Stimulated activated CD4-positive, alpha-beta T cell treated with anti-CD3 and anti-CD28 coated beads, Interleukin-12 subunit alpha, Interleukin-12 subunit beta, amount 100 ng/mL, for 4 hours (primary cell): ENCODE measurements around the gene RHOXF2.

ENCODE experiments used
- DNase-seq: peaks from one replicate; pipeline ENCODE4 v3.0.0-alpha.2; 2020

Gene RHOXF2

DNA sequence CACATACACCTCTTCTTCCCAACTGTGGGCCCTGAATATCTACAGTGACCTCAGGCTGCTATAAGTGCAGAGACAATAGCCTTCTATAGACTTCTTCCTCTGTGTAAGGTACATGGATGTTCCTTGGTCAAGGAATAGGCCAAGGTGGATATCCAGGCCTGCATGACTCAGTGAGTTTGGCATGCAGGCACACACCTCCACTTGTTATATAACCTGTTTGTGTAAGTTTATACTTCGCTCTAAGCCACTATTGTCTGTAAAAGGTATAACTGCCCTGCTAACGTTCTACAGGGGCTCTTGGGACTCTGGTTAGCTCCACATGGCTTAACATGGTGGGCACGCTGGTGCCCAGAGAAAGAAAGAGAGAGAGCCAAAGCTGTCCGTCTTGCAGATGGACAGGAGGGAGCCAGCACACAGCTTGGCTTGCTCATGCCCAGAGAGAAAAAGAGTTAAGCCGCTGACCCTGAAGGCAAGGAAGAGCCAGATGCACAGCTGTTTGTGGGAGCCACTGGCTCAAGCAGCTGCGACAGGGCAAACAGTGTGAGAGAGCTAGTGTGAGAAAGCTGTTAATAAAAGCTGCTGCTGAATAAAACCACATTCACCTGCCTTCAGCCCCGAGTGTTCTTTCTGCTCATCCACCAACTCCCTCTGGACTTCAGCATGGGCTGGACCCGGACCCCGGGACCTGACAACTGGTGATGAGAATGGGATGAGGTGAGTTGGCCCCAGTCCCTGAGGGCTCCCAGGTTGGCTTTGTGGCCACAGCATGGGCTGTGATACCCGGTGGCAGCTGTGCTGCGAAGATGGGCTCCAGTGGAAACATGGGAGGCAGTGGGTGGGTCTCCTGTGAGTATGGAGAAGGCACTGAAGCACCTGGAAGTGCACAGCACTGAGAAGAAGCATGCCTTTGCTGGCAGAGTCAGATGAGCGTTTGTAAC, 47.7 kb downstream of the RHOXF2 start:
- no peak for DNase-seq

DNA sequence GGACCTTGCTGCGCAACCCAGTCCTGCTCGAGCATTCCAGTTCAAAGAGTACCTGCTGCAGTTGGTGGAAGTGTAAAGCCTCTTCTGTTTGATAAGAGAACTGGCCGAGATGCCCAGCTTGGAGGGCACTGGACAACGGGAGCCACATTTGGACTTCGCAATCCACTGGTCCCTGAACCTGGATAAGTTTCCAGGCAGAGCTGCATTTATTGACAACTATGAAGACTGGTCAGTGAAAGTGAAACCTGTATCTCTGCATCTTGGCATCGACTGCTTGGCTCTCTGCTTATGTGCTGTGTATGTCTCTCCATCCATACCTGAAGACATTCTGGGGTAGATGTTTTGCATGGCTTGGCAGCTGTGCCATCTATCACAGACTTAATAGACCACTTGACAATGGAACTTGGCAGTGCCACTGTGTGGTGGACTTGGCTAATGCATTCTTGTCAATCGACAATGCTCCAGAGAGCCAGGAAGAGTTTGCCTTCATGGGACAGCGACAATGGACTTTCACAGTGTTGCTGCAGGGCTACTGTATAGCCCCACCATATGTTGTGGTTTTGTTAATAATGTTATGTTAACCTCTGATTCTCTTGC, 48.7 kb downstream of the RHOXF2 start:
- no peak for DNase-seq

GRCh38 chrX:120213438-120214265, 55.2 kb downstream of the RHOXF2 start:
- DNase-seq = peak; percentile 26
